ENCODE measurements around the gene HDHD5. TPM values are rescaled to one million over a fixed set of nuclear protein-coding genes. Genes with fewer than 3 reads are reported as not detected.

The HDHD5 gene
- total RNA-seq, 6 experiments from 2014 or later = 19.4 to 44.5 (median 30.2) TPM

- peak overlapping the region; percentile 88 to 95 (median 92) for H3K27ac ChIP-seq
- peak overlapping the region; percentile 70 to 95 (median 84) for H3K4me3 ChIP-seq
- no peak for TF ChIP-seq POLR2A (IDR thresholded peaks at IDR 0.05)
- TF ChIP-seq CTCF (IDR thresholded peaks at IDR 0.05) = no peak
- no peaks in the 10 kb centered on the region for H3K36me3 ChIP-seq
- ATAC-seq (peak; percentile 37 to 77 (median 60)), DNase-seq (peak; percentile 71 to 88 (median 74))
- 7% methylated on average over 19 of the region's 35 CpGs for WGBS (ENCODE audit: insufficient coverage, low coverage, low lambda C conversion rate, missing lambda C conversion rate)
- no peaks in the 10 kb centered on the region for H3K9me3 ChIP-seq
- intact Hi-C loops (cut with DNase I) = no loop called here
- H3K4me1 ChIP-seq = peaks cover 0 to 35% (median 9%) of the 10 kb centered on the region in 4 donors
- no peaks in the 10 kb centered on the region for H3K27me3 ChIP-seq
These were observed 451 bp upstream of the HDHD5 start for GRCh38 chr22:17159504-17159951.

GRCh38 chr22:17158176-17158567 lies 905 bp downstream of the HDHD5 start:
- H3K9me3 ChIP-seq = no peaks in the 10 kb centered on the region
- H3K4me1 ChIP-seq = peaks cover 0 to 34% (median 9%) of the 10 kb centered on the region in 4 donors
- H3K27me3 ChIP-seq = no peaks in the 10 kb centered on the region
- intact Hi-C loops (cut with DNase I) = no loop called here
- ATAC-seq (no peak), DNase-seq (no peak)
- no peaks in the 10 kb centered on the region for H3K36me3 ChIP-seq
- TF ChIP-seq POLR2A (IDR thresholded peaks at IDR 0.05) = no peak
- TF ChIP-seq CTCF (IDR thresholded peaks at IDR 0.05) = no peak
- H3K27ac ChIP-seq = peak overlapping the region; percentile 88 to 95 (median 92)
- WGBS (ENCODE audit: insufficient coverage, low coverage, low lambda C conversion rate, missing lambda C conversion rate) = 30% methylated on average over 13 of the region's 17 CpGs
- peak overlapping the region; percentile 70 to 95 (median 84) for H3K4me3 ChIP-seq

GRCh38 chr22:17157714-17158113 lies 1.4 kb downstream of the HDHD5 start:
- intact Hi-C loops (cut with DNase I) = no loop called here
- H3K27ac ChIP-seq = peak overlapping the region in 1 of 3 donors; percentile 88
- WGBS (ENCODE audit: insufficient coverage, low coverage, low lambda C conversion rate, missing lambda C conversion rate) = 74% methylated on average over 3 of the region's 3 CpGs
- H3K4me1 ChIP-seq = peaks cover 0 to 29% (median 9%) of the 10 kb centered on the region in 4 donors
- H3K9me3 ChIP-seq = no peaks in the 10 kb centered on the region
- no peaks in the 10 kb centered on the region for H3K36me3 ChIP-seq
- DNase-seq (no peak), ATAC-seq (no peak)
- peak overlapping the region; percentile 70 to 95 (median 84) for H3K4me3 ChIP-seq
- no peaks in the 10 kb centered on the region for H3K27me3 ChIP-seq
- TF ChIP-seq POLR2A (IDR thresholded peaks at IDR 0.05) (no peak), CTCF (IDR thresholded peaks at IDR 0.05) (no peak)

GRCh38 chr22:17155941-17156340 lies 3.1 kb downstream of the HDHD5 start:
- no peak for ATAC-seq

More at GRCh38 chr22:17155941-17156340, 3.1 kb downstream of the HDHD5 start:
- no peaks in the 10 kb centered on the region for H3K36me3 ChIP-seq
- no peaks in the 10 kb centered on the region for H3K27me3 ChIP-seq
- intact Hi-C loops (cut with DNase I) = no loop called here
- H3K4me1 ChIP-seq = peaks cover 0 to 36% (median 9%) of the 10 kb centered on the region in 4 donors
- no peak for TF ChIP-seq CTCF (IDR thresholded peaks at IDR 0.05)
- no peak for TF ChIP-seq POLR2A (IDR thresholded peaks at IDR 0.05)
- no peaks in the 10 kb centered on the region for H3K9me3 ChIP-seq
- no peak overlapping the region for H3K4me3 ChIP-seq
- no peak overlapping the region for H3K27ac ChIP-seq
- WGBS (ENCODE audit: insufficient coverage, low coverage, low lambda C conversion rate, missing lambda C conversion rate) = 70% methylated on average over 3 of the region's 3 CpGs
- no peak for DNase-seq

All from right lobe of liver (tissue), 6 donors.